NCI-H1092 treated with DMSO at 0.1 percent for 48 hours (cell line): Measurements from ENCODE around the gene RNFT2.

ENCODE experiments used
- DNase-seq: peaks from one replicate; lab custom pipeline; 2025; lab: John Stamatoyannopoulos, UW

The RNFT2 gene, protein sequence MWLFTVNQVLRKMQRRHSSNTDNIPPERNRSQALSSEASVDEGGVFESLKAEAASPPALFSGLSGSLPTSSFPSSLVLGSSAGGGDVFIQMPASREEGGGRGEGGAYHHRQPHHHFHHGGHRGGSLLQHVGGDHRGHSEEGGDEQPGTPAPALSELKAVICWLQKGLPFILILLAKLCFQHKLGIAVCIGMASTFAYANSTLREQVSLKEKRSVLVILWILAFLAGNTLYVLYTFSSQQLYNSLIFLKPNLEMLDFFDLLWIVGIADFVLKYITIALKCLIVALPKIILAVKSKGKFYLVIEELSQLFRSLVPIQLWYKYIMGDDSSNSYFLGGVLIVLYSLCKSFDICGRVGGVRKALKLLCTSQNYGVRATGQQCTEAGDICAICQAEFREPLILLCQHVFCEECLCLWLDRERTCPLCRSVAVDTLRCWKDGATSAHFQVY

GRCh38 chr12:116737774-116738657, at the start of gene RNFT2, which contains the start of gene SPRING1:
Gene RNFT2, plus strand, starts transcription at chr12:116738315. Its CDS starts 2,183 bp downstream, at chr12:116740498.
Gene SPRING1, minus strand, starts transcription at chr12:116738069. Its CDS starts 169 bp downstream, at chr12:116737900.
- peak; percentile 95 for DNase-seq

DNA sequence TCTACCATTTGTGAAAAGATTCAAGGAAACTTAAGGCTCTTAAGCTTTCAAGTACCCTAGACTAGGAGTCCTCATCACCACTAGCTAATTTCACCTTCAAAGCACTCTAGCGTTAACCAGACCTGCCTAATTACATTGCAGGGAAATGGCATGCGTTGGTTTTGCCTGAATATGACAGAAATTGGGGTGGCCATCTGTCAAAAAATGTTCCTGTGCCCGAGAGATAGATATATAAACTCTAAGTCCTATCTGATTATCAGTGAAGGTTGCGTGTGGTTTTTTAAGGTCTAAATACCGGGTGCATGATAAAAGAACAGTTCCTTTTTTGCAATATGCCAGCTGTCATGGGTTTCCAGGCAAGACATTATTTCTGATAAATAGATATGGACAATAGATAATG, 48.6 kb upstream of the RNFT2 start:
- no peak for DNase-seq

GRCh38 chr12:116689979-116690744, 48.0 kb upstream of the RNFT2 start:
- no peak for DNase-seq

DNA sequence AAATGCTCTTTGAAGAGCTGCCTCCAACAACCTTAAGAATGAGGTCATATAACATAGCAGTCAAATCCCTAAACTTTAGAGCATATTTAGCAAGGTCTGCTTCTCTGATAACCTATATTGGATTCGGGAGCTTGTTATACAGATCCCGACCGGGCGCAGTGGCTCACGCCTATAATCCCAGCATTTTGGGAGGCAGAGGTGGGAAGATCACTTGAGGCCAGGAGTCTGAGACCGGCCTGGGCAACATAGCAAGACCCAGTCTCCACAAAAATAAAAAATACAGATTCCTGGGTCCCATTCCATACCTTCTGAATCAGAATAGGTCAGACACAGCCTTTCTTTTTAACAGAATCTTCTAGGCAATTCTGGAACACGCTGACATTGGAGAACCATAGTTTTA, 46.9 kb upstream of the RNFT2 start:
- no peak for DNase-seq

DNA sequence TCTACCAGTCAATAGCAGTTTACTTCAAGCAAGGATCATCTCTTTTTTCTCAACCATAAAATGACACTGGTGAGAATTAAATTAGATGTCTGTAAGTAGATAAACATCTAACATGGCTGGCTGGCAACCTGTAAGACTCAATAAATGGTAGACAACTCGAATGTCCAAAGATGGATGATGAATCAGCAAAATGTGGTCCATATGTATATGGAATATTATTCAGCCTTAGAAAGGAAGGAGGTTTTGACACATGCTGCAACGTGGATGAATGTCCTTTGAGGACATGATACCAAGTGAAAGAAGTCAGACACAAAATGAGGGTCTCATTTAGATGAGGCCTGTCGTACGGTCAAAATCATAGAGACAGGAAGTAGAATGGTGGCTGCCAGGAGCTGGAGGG, 46.5 kb upstream of the RNFT2 start:
- no peak for DNase-seq

DNA sequence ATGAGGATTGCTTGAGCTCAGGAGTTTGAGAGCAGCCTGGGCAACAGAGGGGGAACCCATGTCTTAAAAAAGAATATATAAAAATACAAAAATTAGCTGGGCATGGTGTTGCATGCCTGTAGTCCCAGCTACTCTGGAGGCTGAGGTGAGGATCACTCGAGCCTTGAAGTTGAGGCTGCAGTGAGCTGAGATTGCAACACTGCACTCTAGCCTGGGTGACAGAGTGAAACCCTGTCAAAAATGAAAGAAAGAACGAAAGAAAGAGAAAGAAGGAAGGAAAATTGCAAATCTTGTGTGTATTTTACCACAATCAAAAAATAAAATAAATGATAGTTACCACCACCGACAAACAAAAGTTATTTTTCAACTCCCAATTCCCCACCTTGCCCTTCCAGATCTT, 45.5 kb upstream of the RNFT2 start:
- DNase-seq: no peak

DNA sequence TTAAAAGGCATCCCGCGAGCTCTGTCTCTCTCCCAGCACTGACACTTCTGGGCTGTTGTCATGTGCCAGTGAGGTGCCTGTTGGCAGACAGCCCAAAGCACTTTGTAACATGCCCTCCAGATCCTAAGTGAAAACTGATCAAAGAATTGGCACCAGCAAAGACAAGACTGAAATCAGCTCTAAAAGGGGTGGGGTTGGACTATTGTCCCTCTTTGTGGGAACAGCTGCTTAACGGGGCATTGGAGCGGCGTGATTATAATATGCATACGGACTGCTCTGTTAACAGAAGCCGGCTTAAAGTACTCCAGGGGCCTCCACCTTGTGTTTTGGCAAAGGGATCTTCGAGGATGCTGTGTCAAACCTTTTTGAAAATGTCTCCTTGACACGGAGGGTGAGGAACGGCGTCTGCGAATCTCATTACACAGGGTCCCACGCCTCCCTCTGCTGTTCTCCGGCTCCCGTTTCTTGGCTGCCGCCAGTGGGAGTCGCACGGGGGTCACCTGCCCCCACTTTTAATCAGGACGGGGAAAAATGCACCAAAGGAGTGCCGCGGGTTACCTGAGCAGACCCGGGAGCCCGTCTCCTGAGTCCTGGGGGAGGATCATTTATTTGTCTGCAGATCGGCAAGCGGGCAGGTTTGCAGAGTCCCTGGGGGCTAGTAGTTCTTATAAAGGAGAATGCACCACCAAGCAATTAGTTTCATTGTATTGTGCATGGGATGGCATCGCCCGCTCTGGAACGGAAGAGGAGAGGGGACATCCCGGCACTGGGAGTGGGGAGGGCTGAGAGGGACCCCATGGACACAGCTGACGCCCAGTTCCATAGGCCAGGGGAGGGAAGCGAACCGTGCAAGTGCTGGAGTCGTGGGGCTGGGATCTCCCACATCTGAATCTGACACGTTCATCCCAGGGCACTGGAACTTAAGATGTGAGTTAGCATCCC, 44.6 kb upstream of the RNFT2 start:
- peak; percentile 63 for DNase-seq

GRCh38 chr12:116694653-116695463, 43.3 kb upstream of the RNFT2 start:
- DNase-seq: no peak

DNA sequence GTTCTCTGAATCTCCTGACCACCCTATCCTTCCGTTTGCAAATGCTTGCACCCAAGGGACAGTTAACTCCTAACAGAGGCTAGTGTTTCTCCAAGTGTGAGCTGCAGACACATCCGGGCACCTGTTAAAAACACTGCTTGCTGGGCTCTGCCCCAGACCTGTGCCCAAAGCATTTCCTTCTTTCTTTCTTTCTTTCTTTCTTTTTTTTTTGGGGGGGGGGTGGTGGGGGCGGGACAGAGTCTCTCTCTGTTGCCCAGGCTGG, 42.7 kb upstream of the RNFT2 start:
- no peak for DNase-seq

DNA sequence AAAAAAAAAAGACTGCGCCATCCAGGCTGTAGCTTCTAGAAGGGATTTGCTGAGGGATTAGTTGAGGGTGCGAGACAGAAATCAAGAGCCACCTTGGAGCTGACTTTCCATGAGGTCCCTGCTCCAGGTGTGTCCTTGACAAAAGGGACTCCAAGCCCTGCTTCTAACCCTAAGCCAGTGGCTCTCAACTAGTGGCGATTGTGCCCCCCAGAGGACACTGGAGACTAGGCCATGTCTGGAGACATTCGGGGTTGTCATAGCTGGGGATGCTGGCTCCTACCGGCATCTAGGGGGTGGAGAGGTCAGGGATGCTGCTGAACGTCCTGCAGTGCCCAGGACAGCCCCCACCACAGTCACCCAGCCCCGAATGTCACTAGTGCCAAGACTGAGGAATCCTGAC, 40.8 kb upstream of the RNFT2 start:
- DNase-seq: no peak

- DNase-seq: no peak
Observed at GRCh38 chr12:116697716-116698115, 40.4 kb upstream of the RNFT2 start.

DNA sequence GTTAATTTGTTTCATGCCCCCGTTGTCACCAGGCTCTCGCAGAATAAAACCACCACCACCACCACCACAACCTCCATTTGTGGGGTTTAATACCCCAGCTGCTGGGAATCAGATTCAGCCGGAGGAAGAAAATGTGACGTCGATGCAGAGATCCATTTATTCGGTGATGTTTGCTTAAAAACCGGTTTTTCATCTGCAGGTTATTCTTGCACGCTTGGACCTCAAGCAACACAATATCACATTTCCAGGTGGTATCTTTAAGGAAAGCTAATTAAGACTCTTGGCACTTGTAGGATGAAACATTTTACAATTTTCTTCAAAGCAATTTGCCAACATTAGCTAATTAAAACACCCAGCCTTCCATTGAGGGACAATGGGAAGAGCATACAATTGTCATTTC, 40.0 kb upstream of the RNFT2 start:
- no peak for DNase-seq

DNA sequence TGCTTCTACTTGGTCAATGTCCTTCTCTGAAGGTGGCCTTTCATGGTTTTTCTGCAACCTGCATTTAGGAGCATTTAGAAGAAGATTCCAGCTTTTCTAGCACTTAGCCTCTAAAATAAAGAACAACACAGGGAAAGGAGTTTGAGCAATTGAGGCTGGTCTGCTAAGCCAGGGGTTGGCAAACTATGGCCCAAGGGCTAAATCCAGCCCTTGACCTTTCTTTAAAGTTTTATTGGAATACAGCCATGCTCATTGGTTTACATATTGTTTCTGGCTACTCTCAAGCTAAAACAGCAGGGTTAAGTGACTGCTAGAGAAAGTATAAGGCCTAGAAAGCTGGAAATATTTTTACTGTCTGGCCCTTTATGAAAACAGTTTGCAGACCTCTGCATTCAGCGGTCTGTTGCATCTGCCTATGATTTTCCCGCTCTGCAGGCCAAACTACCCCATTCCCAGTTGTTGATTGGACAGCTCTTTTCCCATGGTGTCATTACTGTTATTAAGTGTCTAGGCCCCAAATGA, 39.5 kb upstream of the RNFT2 start:
- DNase-seq: no peak

- no peak for DNase-seq
Observed at GRCh38 chr12:116700066-116700465, 38.0 kb upstream of the RNFT2 start.

- no peak for DNase-seq
Observed at GRCh38 chr12:116701432-116701831, 36.7 kb upstream of the RNFT2 start.

GRCh38 chr12:116703214-116703795, 34.8 kb upstream of the RNFT2 start:
- DNase-seq: peak; percentile 21

GRCh38 chr12:116707751-116708150, 30.4 kb upstream of the RNFT2 start:
- DNase-seq: no peak

DNA sequence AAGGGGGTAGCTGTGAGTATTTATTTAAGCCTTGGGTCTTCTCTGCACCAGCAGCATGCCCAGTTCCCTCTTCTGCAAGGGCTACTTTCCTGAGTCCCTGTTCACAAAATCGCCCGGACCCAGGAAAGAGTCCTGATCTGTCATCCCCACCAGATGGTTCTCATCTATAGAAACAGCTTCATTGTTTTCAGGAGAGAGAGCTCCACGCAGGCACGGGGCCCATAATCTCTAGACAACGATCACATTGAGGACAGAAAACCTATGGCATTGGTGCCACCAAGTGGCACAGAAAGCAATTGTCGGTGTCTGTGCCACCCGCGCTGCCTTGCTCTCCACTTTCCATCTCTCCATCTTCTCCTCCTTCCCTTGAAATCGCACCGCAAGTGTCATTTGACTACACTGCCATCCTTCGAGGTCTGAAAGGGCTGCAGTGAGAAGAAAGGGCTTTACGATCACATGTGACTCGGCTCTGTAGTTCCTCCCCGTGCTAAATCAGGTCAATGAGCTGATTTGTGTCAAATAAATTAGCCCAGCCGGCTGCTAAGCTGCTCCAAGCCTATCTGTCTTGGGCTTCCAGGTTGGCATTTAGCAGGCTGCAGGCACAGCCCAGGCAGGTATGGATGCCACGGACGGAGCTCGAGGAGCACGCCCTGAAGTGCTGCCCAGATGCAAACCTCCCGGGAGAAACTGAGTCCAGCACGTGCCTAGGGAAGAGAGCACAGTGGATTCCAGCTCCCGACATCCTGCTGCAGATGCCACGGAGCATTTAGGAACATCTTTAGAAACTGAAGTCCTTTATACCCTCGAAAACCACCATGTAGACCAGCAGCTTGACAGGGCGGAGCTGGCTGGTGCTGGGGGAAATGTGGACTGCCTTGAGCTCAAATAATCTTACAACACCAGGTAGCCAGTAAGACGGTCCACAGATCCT, 29.0 kb upstream of the RNFT2 start:
- peak; percentile 75 for DNase-seq

DNA sequence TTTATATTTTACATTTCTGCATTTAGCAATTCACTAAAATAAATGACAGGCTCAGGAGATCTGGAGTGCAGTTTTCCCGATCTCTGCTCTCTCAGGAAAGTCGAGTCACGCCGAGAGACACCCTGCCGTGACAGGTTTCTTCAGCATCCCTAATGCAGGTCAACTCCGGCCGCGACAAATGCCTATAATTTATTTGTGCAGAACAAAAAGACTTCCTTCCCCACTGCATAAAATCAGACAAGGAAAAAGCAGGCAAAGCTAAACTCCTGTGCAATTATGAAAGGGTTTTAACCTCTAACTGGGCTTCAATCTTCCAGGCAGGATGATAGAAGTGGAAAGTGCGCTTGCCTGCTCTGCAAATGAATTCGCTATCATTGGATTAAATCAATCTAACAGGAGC, 28.3 kb upstream of the RNFT2 start:
- DNase-seq: no peak
